ENCODE data around the gene SCUBE1.

- TF ChIP-seq POLR2A (IDR thresholded peaks at IDR 0.05), result no peak
- no peak for TF ChIP-seq CTCF (IDR thresholded peaks at IDR 0.05)
Observed at GRCh38 chr22:43147821-43148220, 195.4 kb downstream of the SCUBE1 start.
